Adipocyte (in vitro differentiated cells): Measurements from ENCODE around the gene ADIPOR2.

Source experiments
- DNase-seq: peaks from one replicate; pipeline ENCODE4 v3.0.0-alpha.2; 2015; ENCODE audit warnings: low read depth
- H3K27me3 ChIP-seq: replicated peaks from 2 replicates; pipeline ENCODE4 v1.7.0; 2013; ENCODE audit warnings: mild to moderate bottlenecking, low read length, moderate library complexity; ENCODE audit not compliant: control insufficient read depth, insufficient read depth
- H3K36me3 ChIP-seq: 2 replicates; pipeline ENCODE4 v1.7.0; 2013; ENCODE audit warnings: low read length, mild to moderate bottlenecking, moderate library complexity; ENCODE audit not compliant: control insufficient read depth, insufficient read depth, severe bottlenecking
- H3K4me1 ChIP-seq: 2 replicates; pipeline ENCODE4 v1.7.0; 2013; ENCODE audit warnings: mild to moderate bottlenecking, low read length, moderate library complexity; ENCODE audit not compliant: control insufficient read depth, insufficient read depth
- H3K4me3 ChIP-seq: 2 replicates; pipeline ENCODE4 v1.7.0; 2013; ENCODE audit warnings: mild to moderate bottlenecking, low read length, moderate library complexity
- H3K9ac ChIP-seq: 2 replicates; pipeline ENCODE4 v1.7.0; 2013; ENCODE audit warnings: mild to moderate bottlenecking, low read length, moderate library complexity
- H3K9me3 ChIP-seq: 2 replicates; pipeline ENCODE4 v1.7.0; 2013; ENCODE audit warnings: mild to moderate bottlenecking, low read length, moderate library complexity; ENCODE audit not compliant: control insufficient read depth

Gene ADIPOR2

GRCh38 chr12:1822699-1823098 lies 131.8 kb downstream of the ADIPOR2 start:
- H3K4me1 ChIP-seq = no peaks in the 10 kb centered on the region
- peaks cover 64% of the 10 kb centered on the region for H3K27me3 ChIP-seq
- no peak overlapping the region for H3K9ac ChIP-seq
- no peaks in the 10 kb centered on the region for H3K9me3 ChIP-seq
- H3K4me3 ChIP-seq = no peak overlapping the region
- H3K36me3 ChIP-seq = no peaks in the 10 kb centered on the region
- DNase-seq = no peak

- peaks cover 64% of the 10 kb centered on the region for H3K27me3 ChIP-seq
- no peak overlapping the region for H3K9ac ChIP-seq
- no peaks in the 10 kb centered on the region for H3K9me3 ChIP-seq
- H3K4me1 ChIP-seq = no peaks in the 10 kb centered on the region
- no peak for DNase-seq
- H3K36me3 ChIP-seq = no peaks in the 10 kb centered on the region
- H3K4me3 ChIP-seq = no peak overlapping the region
Observed at GRCh38 chr12:1823237-1823636, 132.4 kb downstream of the ADIPOR2 start.

- no peak overlapping the region for H3K9ac ChIP-seq
- no peak overlapping the region for H3K4me3 ChIP-seq
- H3K9me3 ChIP-seq = no peaks in the 10 kb centered on the region
- peaks cover 68% of the 10 kb centered on the region for H3K27me3 ChIP-seq
- no peaks in the 10 kb centered on the region for H3K36me3 ChIP-seq
- no peak for DNase-seq
- no peaks in the 10 kb centered on the region for H3K4me1 ChIP-seq
Observed at GRCh38 chr12:1825382-1826102, 134.7 kb downstream of the ADIPOR2 start.

GRCh38 chr12:1826401-1826800 lies 135.5 kb downstream of the ADIPOR2 start:
- Histone ChIP-seq H3K9me3 (no peaks in the 10 kb centered on the region), H3K4me1 (no peaks in the 10 kb centered on the region), H3K36me3 (no peaks in the 10 kb centered on the region), H3K27me3 (peaks cover 68% of the 10 kb centered on the region), H3K4me3 (no peak overlapping the region), H3K9ac (no peak overlapping the region)
- DNase-seq = no peak

GRCh38 chr12:1826867-1827705 lies 136.2 kb downstream of the ADIPOR2 start:
- Histone ChIP-seq H3K4me1 (no peaks in the 10 kb centered on the region), H3K9ac (no peak overlapping the region), H3K4me3 (no peak overlapping the region), H3K36me3 (no peaks in the 10 kb centered on the region), H3K27me3 (peaks cover 71% of the 10 kb centered on the region), H3K9me3 (no peaks in the 10 kb centered on the region)
- no peak for DNase-seq

- H3K9ac ChIP-seq = no peak overlapping the region
- H3K4me1 ChIP-seq = no peaks in the 10 kb centered on the region
- no peaks in the 10 kb centered on the region for H3K9me3 ChIP-seq
- no peak overlapping the region for H3K4me3 ChIP-seq
- DNase-seq = no peak
- H3K27me3 ChIP-seq = peaks cover 78% of the 10 kb centered on the region
- H3K36me3 ChIP-seq = no peaks in the 10 kb centered on the region
Observed at GRCh38 chr12:1827826-1828805, 137.2 kb downstream of the ADIPOR2 start.

GRCh38 chr12:1828856-1829255 lies 138.0 kb downstream of the ADIPOR2 start:
- Histone ChIP-seq H3K4me3 (no peak overlapping the region), H3K27me3 (peaks cover 78% of the 10 kb centered on the region), H3K36me3 (no peaks in the 10 kb centered on the region), H3K4me1 (no peaks in the 10 kb centered on the region), H3K9ac (no peak overlapping the region), H3K9me3 (no peaks in the 10 kb centered on the region)
- DNase-seq = no peak

GRCh38 chr12:1829306-1829900 lies 138.5 kb downstream of the ADIPOR2 start:
- Histone ChIP-seq H3K27me3 (peaks cover 77% of the 10 kb centered on the region), H3K4me3 (no peak overlapping the region), H3K4me1 (no peaks in the 10 kb centered on the region), H3K36me3 (no peaks in the 10 kb centered on the region), H3K9me3 (no peaks in the 10 kb centered on the region), H3K9ac (no peak overlapping the region)
- no peak for DNase-seq

GRCh38 chr12:1830401-1830845 lies 139.6 kb downstream of the ADIPOR2 start:
- no peak for DNase-seq
- Histone ChIP-seq H3K9me3 (no peaks in the 10 kb centered on the region), H3K27me3 (peaks cover 75% of the 10 kb centered on the region), H3K9ac (no peak overlapping the region), H3K4me1 (no peaks in the 10 kb centered on the region), H3K36me3 (no peaks in the 10 kb centered on the region), H3K4me3 (no peak overlapping the region)

- no peaks in the 10 kb centered on the region for H3K4me1 ChIP-seq
- H3K4me3 ChIP-seq = no peak overlapping the region
- no peaks in the 10 kb centered on the region for H3K9me3 ChIP-seq
- H3K27me3 ChIP-seq = peaks cover 75% of the 10 kb centered on the region
- H3K9ac ChIP-seq = no peak overlapping the region
- peak; percentile 74 for DNase-seq
- H3K36me3 ChIP-seq = no peaks in the 10 kb centered on the region
Observed at GRCh38 chr12:1830981-1831963, 140.4 kb downstream of the ADIPOR2 start.
